HEK293 (cell line): ENCODE results near the gene AMPH.

Experiments
- CTCF ChIA-PET: fragments of 350-600 bp; formaldehyde crosslinking; extraction: SDS; loops from one replicate; lab custom pipeline; 2021; ENCODE audit warnings: antibody characterized with exemption; lab: Yijun Ruan, JAX
- POLR2A ChIA-PET: fragments of 300-600 bp; formaldehyde crosslinking; extraction: SDS; loops from one replicate; lab custom pipeline; 2020; ENCODE audit warnings: antibody characterized with exemption, inconsistent platforms; lab: Yijun Ruan, JAX
- H3K27ac ChIP-seq: fragments of 200-500 bp; sonication (Bioruptor generic); 2 replicates; pipeline ENCODE4 v1.5.1; 2014; ENCODE audit warnings: low read depth, low read length, control low read depth, inconsistent platforms; ENCODE audit errors: extremely low read depth
- H3K36me3 ChIP-seq, 2 experiments: fragments of 200-500 bp in 1 of 2; sonication (Bioruptor generic) in 1 of 2; 1 replicate in 1 of 2; 2 replicates in 1 of 2; pipeline ENCODE4 v1.5.1; 2014 to 2017; ENCODE audit warnings: inconsistent platforms in 2 of 2, low read length in 2 of 2; ENCODE audit not compliant: control insufficient read depth in 2 of 2, insufficient read depth in 1 of 2
- H3K4me1 ChIP-seq: fragments of 200-500 bp; sonication (Bioruptor generic); 2 replicates; pipeline ENCODE4 v1.5.1; 2014; ENCODE audit warnings: mild to moderate bottlenecking, low read length, inconsistent platforms; ENCODE audit not compliant: control insufficient read depth, insufficient read depth
- H3K4me3 ChIP-seq: 2 replicates; pipeline ENCODE4 v1.5.1; 2011; ENCODE audit warnings: low read depth, mild to moderate bottlenecking, control low read depth, low read length, moderate library complexity
- H3K9me3 ChIP-seq: fragments of 200-500 bp; sonication (Bioruptor generic); 2 replicates; pipeline ENCODE4 v1.5.1; 2014; ENCODE audit warnings: low read depth, low read length, inconsistent platforms; ENCODE audit not compliant: control insufficient read depth, insufficient read depth
- BCL6B ChIP-seq: fragments of 450-650 bp; formaldehyde crosslinking; IDR thresholded peaks from 2 replicates; pipeline ENCODE4 v1.5.1; 2017; ENCODE audit warnings: missing biosample characterization, missing genetic modification characterization
- EGR2 ChIP-seq: fragments of 450-650 bp; formaldehyde crosslinking; IDR thresholded peaks from 2 replicates; pipeline ENCODE4 v1.5.1; 2016; ENCODE audit warnings: low read depth, missing biosample characterization, missing genetic modification characterization
- FEZF1 ChIP-seq: fragments of 450-650 bp; formaldehyde crosslinking; IDR thresholded peaks from 2 replicates; pipeline ENCODE4 v1.5.1; 2016; ENCODE audit warnings: missing biosample characterization, missing genetic modification characterization
- SP2 ChIP-seq: fragments of 450-650 bp; formaldehyde crosslinking; IDR thresholded peaks from 2 replicates; pipeline ENCODE4 v1.5.1; 2016; ENCODE audit warnings: missing biosample characterization, missing genetic modification characterization
- WT1 ChIP-seq: fragments of 450-650 bp; formaldehyde crosslinking; IDR thresholded peaks from 2 replicates; pipeline ENCODE4 v1.5.1; 2016; ENCODE audit warnings: missing biosample characterization, missing genetic modification characterization
- ZBTB11 ChIP-seq: fragments of 450-650 bp; formaldehyde crosslinking; conservative IDR thresholded peaks from 2 replicates; pipeline ENCODE4 v1.5.1; 2016; ENCODE audit warnings: low read depth, missing biosample characterization, missing genetic modification characterization
- ZNF157 ChIP-seq: fragments of 450-650 bp; formaldehyde crosslinking; IDR thresholded peaks from 2 replicates; pipeline ENCODE4 v1.5.1; 2016; ENCODE audit warnings: missing biosample characterization, missing genetic modification characterization
- ZNF175 ChIP-seq: fragments of 450-650 bp; formaldehyde crosslinking; IDR thresholded peaks from 2 replicates; pipeline ENCODE4 v1.5.1; 2016; ENCODE audit warnings: missing biosample characterization, missing genetic modification characterization
- ZNF24 ChIP-seq: fragments of 450-650 bp; formaldehyde crosslinking; IDR thresholded peaks from 2 replicates; pipeline ENCODE4 v1.5.1; 2016; ENCODE audit warnings: missing biosample characterization, missing genetic modification characterization
- ZNF362 ChIP-seq: fragments of 450-650 bp; formaldehyde crosslinking; IDR thresholded peaks from 2 replicates; pipeline ENCODE4 v1.5.1; 2016; ENCODE audit warnings: missing biosample characterization, missing genetic modification characterization
- ZNF423 ChIP-seq: fragments of 450-650 bp; formaldehyde crosslinking; IDR thresholded peaks from 2 replicates; pipeline ENCODE4 v1.5.1; 2016; ENCODE audit warnings: missing biosample characterization, missing genetic modification characterization
- ZNF426 ChIP-seq: fragments of 450-650 bp; formaldehyde crosslinking; IDR thresholded peaks from 2 replicates; pipeline ENCODE4 v1.5.1; 2017; ENCODE audit warnings: missing biosample characterization, missing genetic modification characterization, mild to moderate bottlenecking, inconsistent platforms, moderate library complexity
- ZNF48 ChIP-seq: fragments of 450-650 bp; formaldehyde crosslinking; IDR thresholded peaks from 2 replicates; pipeline ENCODE4 v1.5.1; 2016; ENCODE audit warnings: missing biosample characterization, missing genetic modification characterization
- ZNF530 ChIP-seq: fragments of 450-650 bp; formaldehyde crosslinking; IDR thresholded peaks from 2 replicates; pipeline ENCODE4 v1.5.1; 2016; ENCODE audit warnings: low read depth, missing biosample characterization, missing genetic modification characterization
- ZNF558 ChIP-seq: fragments of 450-650 bp; formaldehyde crosslinking; IDR thresholded peaks from 2 replicates; pipeline ENCODE4 v1.5.1; 2016; ENCODE audit warnings: missing biosample characterization, missing genetic modification characterization
- ZNF571 ChIP-seq: fragments of 450-650 bp; formaldehyde crosslinking; IDR thresholded peaks from 2 replicates; pipeline ENCODE4 v1.5.0; 2017; ENCODE audit warnings: missing biosample characterization, missing genetic modification characterization
- ZNF629 ChIP-seq: fragments of 450-650 bp; formaldehyde crosslinking; IDR thresholded peaks from 2 replicates; pipeline ENCODE4 v1.5.1; 2017; ENCODE audit warnings: missing biosample characterization, missing genetic modification characterization
- ZNF660 ChIP-seq: fragments of 450-650 bp; IDR thresholded peaks from 2 replicates; pipeline ENCODE4 v1.5.1; 2018; ENCODE audit warnings: missing biosample characterization, mild to moderate bottlenecking, missing genetic modification characterization
- ZNF664 ChIP-seq: fragments of 450-650 bp; formaldehyde crosslinking; IDR thresholded peaks from 2 replicates; pipeline ENCODE4 v1.5.1; 2016; ENCODE audit warnings: missing biosample characterization, missing genetic modification characterization
- ZNF776 ChIP-seq: fragments of 450-650 bp; formaldehyde crosslinking; IDR thresholded peaks from 2 replicates; pipeline ENCODE4 v1.5.0; 2017; ENCODE audit warnings: missing biosample characterization, missing genetic modification characterization, borderline replicate concordance
- TF ChIP-seq, protein P1 (sequence below): fragments of 450-650 bp; formaldehyde crosslinking; IDR thresholded peaks from 2 replicates; pipeline ENCODE4; 2016; ENCODE audit warnings: missing biosample characterization, missing genetic modification characterization
- TF ChIP-seq, protein P2 (sequence below): fragments of 450-650 bp; formaldehyde crosslinking; IDR thresholded peaks from 2 replicates; pipeline ENCODE4 v1.5.1; 2016; ENCODE audit warnings: missing biosample characterization, missing genetic modification characterization, borderline replicate concordance
- TF ChIP-seq, protein P3 (sequence below): fragments of 450-650 bp; formaldehyde crosslinking; IDR thresholded peaks from 2 replicates; pipeline ENCODE4 v1.5.1; 2016; ENCODE audit warnings: missing biosample characterization, missing genetic modification characterization, low read depth

AMPH gene

DNA sequence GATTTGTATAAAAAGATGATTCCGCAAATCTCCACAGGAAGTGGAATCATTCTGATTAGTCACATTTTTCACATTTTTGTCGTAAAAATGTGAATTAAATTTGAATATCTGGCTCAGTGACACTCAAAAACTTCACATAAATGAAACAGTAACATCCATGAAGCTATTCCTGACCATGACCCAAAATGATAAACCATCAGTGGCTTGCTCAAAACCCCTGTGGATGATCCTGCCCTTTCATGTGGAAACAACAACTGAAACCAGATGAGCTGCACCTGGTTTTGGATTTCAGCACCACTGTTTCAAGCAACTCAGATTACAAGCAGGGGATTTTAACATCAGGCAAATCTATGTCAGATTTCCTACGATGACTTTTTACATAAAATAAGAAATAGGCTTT lies 80.3 kb downstream of the AMPH start (continued):
- TF ChIP-seq ZNF629 (tag by site-specific recombination), result no peak

DNA sequence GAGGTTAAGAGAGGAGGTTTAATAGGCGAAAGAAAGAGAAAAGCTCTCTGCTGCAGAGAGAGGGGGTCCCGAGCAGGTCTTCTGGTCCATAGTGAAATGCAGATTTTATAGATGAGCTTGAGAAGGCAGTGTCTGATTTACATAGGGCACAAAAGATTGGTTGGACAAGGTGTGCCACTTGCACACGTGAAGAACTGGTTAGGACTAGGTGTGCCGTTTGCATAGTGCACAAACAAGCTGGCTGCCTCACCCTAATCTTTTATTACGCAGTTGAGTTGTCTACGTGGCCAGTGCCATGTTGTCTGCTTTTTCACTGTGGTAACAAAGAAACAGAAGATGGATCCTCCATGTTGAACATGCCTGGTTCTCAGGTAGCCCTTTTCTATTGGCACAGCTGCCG lies 82.6 kb downstream of the AMPH start:
- TF ChIP-seq ZNF558 (no peak), ZNF48 (tag by site-specific recombination) (no peak), ZNF423 (tag by site-specific recombination) (no peak), ZNF571 (tag by site-specific recombination) (no peak), ZNF776 (no peak), ZNF660 (no peak), ZNF530 (tag by site-specific recombination) (no peak), ZNF175 (tag by site-specific recombination) (no peak)
- TF ChIP-seq, protein P1, sequence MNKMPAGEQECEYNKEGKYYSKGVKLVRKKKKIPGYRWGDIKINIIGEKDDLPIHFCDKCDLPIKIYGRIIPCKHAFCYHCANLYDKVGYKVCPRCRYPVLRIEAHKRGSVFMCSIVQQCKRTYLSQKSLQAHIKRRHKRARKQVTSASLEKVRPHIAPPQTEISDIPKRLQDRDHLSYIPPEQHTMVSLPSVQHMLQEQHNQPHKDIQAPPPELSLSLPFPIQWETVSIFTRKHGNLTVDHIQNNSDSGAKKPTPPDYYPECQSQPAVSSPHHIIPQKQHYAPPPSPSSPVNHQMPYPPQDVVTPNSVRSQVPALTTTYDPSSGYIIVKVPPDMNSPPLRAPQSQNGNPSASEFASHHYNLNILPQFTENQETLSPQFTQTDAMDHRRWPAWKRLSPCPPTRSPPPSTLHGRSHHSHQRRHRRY (tag by site-specific recombination), result no peak

GRCh38 chr7:38546763-38547162 lies 84.4 kb downstream of the AMPH start:
- CTCF ChIA-PET, result interaction anchor here (0.6 to 0.7 kb wide), 3 partner anchors 65 to 561 kb away, joined by 3 to 4 read pairs (median 4); no protein-coding TSS in a partner anchor
- H3K36me3 ChIP-seq, result no peaks in the 10 kb centered on the region
- no peaks in the 10 kb centered on the region for H3K9me3 ChIP-seq
- no peak overlapping the region for H3K4me3 ChIP-seq
- H3K27ac ChIP-seq, result no peak overlapping the region
- POLR2A ChIA-PET, result no interaction called here
- H3K4me1 ChIP-seq, result peaks cover 3% of the 10 kb centered on the region
- TF ChIP-seq EGR2 (no peak), ZNF362 (tag by site-specific recombination) (no peak), ZBTB11 (tag by site-specific recombination) (no peak), ZNF24 (no peak), ZNF157 (tag by site-specific recombination) (no peak), BCL6B (tag by site-specific recombination) (no peak), SP2 (no peak), ZNF426 (no peak), ZNF664 (tag by site-specific recombination) (no peak), FEZF1 (tag by site-specific recombination) (no peak), WT1 (tag by site-specific recombination) (no peak)
- TF ChIP-seq, protein P2, sequence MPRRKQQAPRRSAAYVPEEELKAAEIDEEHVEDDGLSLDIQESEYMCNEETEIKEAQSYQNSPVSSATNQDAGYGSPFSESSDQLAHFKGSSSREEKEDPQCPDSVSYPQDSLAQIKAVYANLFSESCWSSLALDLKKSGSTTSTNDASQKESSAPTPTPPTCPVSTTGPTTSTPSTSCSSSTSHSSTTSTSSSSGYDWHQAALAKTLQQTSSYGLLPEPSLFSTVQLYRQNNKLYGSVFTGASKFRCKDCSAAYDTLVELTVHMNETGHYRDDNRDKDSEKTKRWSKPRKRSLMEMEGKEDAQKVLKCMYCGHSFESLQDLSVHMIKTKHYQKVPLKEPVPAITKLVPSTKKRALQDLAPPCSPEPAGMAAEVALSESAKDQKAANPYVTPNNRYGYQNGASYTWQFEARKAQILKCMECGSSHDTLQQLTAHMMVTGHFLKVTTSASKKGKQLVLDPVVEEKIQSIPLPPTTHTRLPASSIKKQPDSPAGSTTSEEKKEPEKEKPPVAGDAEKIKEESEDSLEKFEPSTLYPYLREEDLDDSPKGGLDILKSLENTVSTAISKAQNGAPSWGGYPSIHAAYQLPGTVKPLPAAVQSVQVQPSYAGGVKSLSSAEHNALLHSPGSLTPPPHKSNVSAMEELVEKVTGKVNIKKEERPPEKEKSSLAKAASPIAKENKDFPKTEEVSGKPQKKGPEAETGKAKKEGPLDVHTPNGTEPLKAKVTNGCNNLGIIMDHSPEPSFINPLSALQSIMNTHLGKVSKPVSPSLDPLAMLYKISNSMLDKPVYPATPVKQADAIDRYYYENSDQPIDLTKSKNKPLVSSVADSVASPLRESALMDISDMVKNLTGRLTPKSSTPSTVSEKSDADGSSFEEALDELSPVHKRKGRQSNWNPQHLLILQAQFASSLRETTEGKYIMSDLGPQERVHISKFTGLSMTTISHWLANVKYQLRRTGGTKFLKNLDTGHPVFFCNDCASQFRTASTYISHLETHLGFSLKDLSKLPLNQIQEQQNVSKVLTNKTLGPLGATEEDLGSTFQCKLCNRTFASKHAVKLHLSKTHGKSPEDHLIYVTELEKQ (tag by site-specific recombination), result no peak
- TF ChIP-seq, protein P3, sequence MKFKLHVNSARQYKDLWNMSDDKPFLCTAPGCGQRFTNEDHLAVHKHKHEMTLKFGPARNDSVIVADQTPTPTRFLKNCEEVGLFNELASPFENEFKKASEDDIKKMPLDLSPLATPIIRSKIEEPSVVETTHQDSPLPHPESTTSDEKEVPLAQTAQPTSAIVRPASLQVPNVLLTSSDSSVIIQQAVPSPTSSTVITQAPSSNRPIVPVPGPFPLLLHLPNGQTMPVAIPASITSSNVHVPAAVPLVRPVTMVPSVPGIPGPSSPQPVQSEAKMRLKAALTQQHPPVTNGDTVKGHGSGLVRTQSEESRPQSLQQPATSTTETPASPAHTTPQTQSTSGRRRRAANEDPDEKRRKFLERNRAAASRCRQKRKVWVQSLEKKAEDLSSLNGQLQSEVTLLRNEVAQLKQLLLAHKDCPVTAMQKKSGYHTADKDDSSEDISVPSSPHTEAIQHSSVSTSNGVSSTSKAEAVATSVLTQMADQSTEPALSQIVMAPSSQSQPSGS (tag by site-specific recombination), result no peak

More for the DNA sequence above, 82.6 kb downstream of the AMPH start:
- no peaks in the 10 kb centered on the region; the same call in 1 of the 2 replicates for H3K4me1 ChIP-seq
- POLR2A ChIA-PET, result no interaction called here
- H3K36me3 ChIP-seq, result no peaks in the 10 kb centered on the region
- no peak overlapping the region for H3K4me3 ChIP-seq
- no peak overlapping the region for H3K27ac ChIP-seq
- CTCF ChIA-PET, result interaction anchor here (0.6 kb wide), 1 partner anchor 110 kb away, joined by 3 read pairs; no protein-coding TSS in a partner anchor
- no peaks in the 10 kb centered on the region for H3K9me3 ChIP-seq
